RWPE2 (cell line): ENCODE measurements around the gene LILRA2.
"Not testable (repeated sequence)": the region's sequence is repeated elsewhere in the genome, so short reads cannot be mapped to it uniquely, and the experiment has no call there.

Source experiments
- ATAC-seq: fragments of 200-7000 bp; cut with Tn5 transposase; 3 replicates; pipeline ENCODE4 v1.9.1; 2021; ENCODE audit warnings: low read depth
- DNase-seq: peaks from one replicate; pipeline ENCODE4 v3.0.0-alpha.2; 2020; ENCODE audit warnings: low spot score
- H3K27ac ChIP-seq: fragments of 450-650 bp; 2 replicates; pipeline ENCODE4 v1.5.1; 2017; ENCODE audit warnings: mild to moderate bottlenecking; ENCODE audit not compliant: poor library complexity, severe bottlenecking
- H3K27me3 ChIP-seq: fragments of 250-450 bp; sonication (Bioruptor Pico); 2 replicates; pipeline ENCODE4 v1.5.1; 2021; ENCODE audit warnings: mild to moderate bottlenecking, moderate library complexity; ENCODE audit not compliant: insufficient read depth, poor library complexity, severe bottlenecking
- H3K36me3 ChIP-seq: fragments of 250-450 bp; sonication (Bioruptor Pico); 2 replicates; pipeline ENCODE4 v1.5.1; 2020; ENCODE audit warnings: low read depth, mild to moderate bottlenecking, moderate library complexity
- H3K4me1 ChIP-seq: fragments of 250-450 bp; sonication (Bioruptor Pico); 2 replicates; pipeline ENCODE4 v1.5.1; 2021; ENCODE audit warnings: mild to moderate bottlenecking, moderate library complexity; ENCODE audit not compliant: insufficient read depth, poor library complexity, severe bottlenecking
- H3K4me3 ChIP-seq: fragments of 250-450 bp; sonication (Bioruptor Pico); 2 replicates; pipeline ENCODE4 v1.5.1; 2021; ENCODE audit warnings: mild to moderate bottlenecking, moderate library complexity; ENCODE audit not compliant: severe bottlenecking
- H3K9me3 ChIP-seq: fragments of 250-450 bp; sonication (Bioruptor Pico); 2 replicates; pipeline ENCODE4 v1.5.1; 2021; ENCODE audit warnings: mild to moderate bottlenecking, moderate library complexity; ENCODE audit not compliant: severe bottlenecking
- CTCF ChIP-seq: fragments of 450-650 bp; IDR thresholded peaks from one replicate; pipeline ENCODE4 v1.5.1; 2017; ENCODE audit warnings: mild to moderate bottlenecking, moderate library complexity; ENCODE audit not compliant: poor library complexity, severe bottlenecking

The LILRA2 gene

GRCh38 chr19:54630782-54631181 is 57.2 kb downstream of the LILRA2 start:
- H3K27ac ChIP-seq = no peak overlapping the region
- H3K4me1 ChIP-seq = peaks cover 5% of the 10 kb centered on the region

GRCh38 chr19:54631489-54632337 is 58.1 kb downstream of the LILRA2 start:
- DNase-seq, H3K4me3 ChIP-seq, H3K36me3 ChIP-seq, H3K27ac ChIP-seq, H3K9me3 ChIP-seq, H3K27me3 ChIP-seq, H3K4me1 ChIP-seq, ATAC-seq: not testable (repeated sequence)

More at GRCh38 chr19:54630782-54631181, 57.2 kb downstream of the LILRA2 start:
- H3K4me3 ChIP-seq = no peak overlapping the region
- TF ChIP-seq CTCF = no peak
- no peaks in the 10 kb centered on the region for H3K36me3 ChIP-seq
- no peaks in the 10 kb centered on the region for H3K9me3 ChIP-seq
- H3K27me3 ChIP-seq = no peaks in the 10 kb centered on the region
- DNase-seq (no peak), ATAC-seq (no peak)

- not testable (repeated sequence) for DNase-seq, H3K36me3 ChIP-seq, H3K4me1 ChIP-seq, H3K9me3 ChIP-seq, H3K27me3 ChIP-seq, H3K27ac ChIP-seq, ATAC-seq, H3K4me3 ChIP-seq
These were observed 58.9 kb downstream of the LILRA2 start for GRCh38 chr19:54632517-54632916.

- DNase-seq = no peak
- ATAC-seq = no peak
- H3K9me3 ChIP-seq = no peaks in the 10 kb centered on the region
- no peak for TF ChIP-seq CTCF
- H3K27me3 ChIP-seq = peaks cover 4% of the 10 kb centered on the region
- no peaks in the 10 kb centered on the region for H3K4me1 ChIP-seq
- H3K36me3 ChIP-seq = no peaks in the 10 kb centered on the region
- no peak overlapping the region for H3K4me3 ChIP-seq
- H3K27ac ChIP-seq = no peak overlapping the region
These were observed 59.8 kb downstream of the LILRA2 start for GRCh38 chr19:54633401-54633800.

- not testable (repeated sequence) for DNase-seq, H3K36me3 ChIP-seq, H3K27me3 ChIP-seq, ATAC-seq, H3K4me1 ChIP-seq, H3K27ac ChIP-seq, H3K9me3 ChIP-seq, H3K4me3 ChIP-seq
These were observed 62.5 kb downstream of the LILRA2 start for GRCh38 chr19:54636081-54636480.

GRCh38 chr19:54638683-54639082 is 65.1 kb downstream of the LILRA2 start:
- H3K36me3 ChIP-seq = no peaks in the 10 kb centered on the region
- no peak for TF ChIP-seq CTCF
- no peak overlapping the region for H3K27ac ChIP-seq
- no peak overlapping the region for H3K4me3 ChIP-seq
- H3K27me3 ChIP-seq = peaks cover 16% of the 10 kb centered on the region
- DNase-seq = no peak
- H3K9me3 ChIP-seq = no peaks in the 10 kb centered on the region
- H3K4me1 ChIP-seq = no peaks in the 10 kb centered on the region
- ATAC-seq = no peak
